PC-3 (cell line): ENCODE results near the gene ZNF638.

Experiments used
- EZH2 ChIP-seq: fragments of 300-600 bp; sonication (generic); IDR thresholded peaks from one replicate; pipeline ENCODE4 v1.6.1; 2017; ENCODE audit warnings: antibody characterized with exemption, mild to moderate bottlenecking, low read length; ENCODE audit not compliant: unreplicated experiment
- EZH2phosphoT487 ChIP-seq: fragments of 300-600 bp; sonication (generic); IDR thresholded peaks from 2 replicates; pipeline ENCODE4 v1.6.1; 2018; ENCODE audit warnings: mild to moderate bottlenecking, antibody characterized with exemption, low read length, borderline replicate concordance
- TF ChIP-seq, protein P1 (sequence below): fragments of 300-600 bp; sonication (generic); conservative IDR thresholded peaks from 2 replicates; pipeline ENCODE4 v1.5.1; 2017; ENCODE audit warnings: antibody characterized with exemption, low read depth, mild to moderate bottlenecking, low read length

- TF ChIP-seq, protein P1, sequence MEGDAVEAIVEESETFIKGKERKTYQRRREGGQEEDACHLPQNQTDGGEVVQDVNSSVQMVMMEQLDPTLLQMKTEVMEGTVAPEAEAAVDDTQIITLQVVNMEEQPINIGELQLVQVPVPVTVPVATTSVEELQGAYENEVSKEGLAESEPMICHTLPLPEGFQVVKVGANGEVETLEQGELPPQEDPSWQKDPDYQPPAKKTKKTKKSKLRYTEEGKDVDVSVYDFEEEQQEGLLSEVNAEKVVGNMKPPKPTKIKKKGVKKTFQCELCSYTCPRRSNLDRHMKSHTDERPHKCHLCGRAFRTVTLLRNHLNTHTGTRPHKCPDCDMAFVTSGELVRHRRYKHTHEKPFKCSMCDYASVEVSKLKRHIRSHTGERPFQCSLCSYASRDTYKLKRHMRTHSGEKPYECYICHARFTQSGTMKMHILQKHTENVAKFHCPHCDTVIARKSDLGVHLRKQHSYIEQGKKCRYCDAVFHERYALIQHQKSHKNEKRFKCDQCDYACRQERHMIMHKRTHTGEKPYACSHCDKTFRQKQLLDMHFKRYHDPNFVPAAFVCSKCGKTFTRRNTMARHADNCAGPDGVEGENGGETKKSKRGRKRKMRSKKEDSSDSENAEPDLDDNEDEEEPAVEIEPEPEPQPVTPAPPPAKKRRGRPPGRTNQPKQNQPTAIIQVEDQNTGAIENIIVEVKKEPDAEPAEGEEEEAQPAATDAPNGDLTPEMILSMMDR, result no peak
- TF ChIP-seq EZH2, result no peak
- no peak for TF ChIP-seq EZH2phosphoT487
These were observed 1.4 kb upstream of the ZNF638 start for GRCh38 chr2:71330155-71330554.
